SK-N-SH treated with all-trans-retinoic acid at 6 μM for 48 hours (cell line): Measurements from ENCODE around the gene VIM.

Source experiments
- ATAC-seq: fragments of 200-7000 bp; cut with Tn5 transposase; 3 replicates; pipeline ENCODE4 v1.9.1; 2020; ENCODE audit warnings: mild to moderate bottlenecking, moderate library complexity
- ARNTL ChIP-seq: fragments of 450-650 bp; formaldehyde crosslinking; IDR thresholded peaks from 2 replicates; pipeline ENCODE4 v1.5.0; 2020; ENCODE audit warnings: low read depth, mild to moderate bottlenecking, moderate library complexity, borderline replicate concordance
- CREB5 ChIP-seq: fragments of 250-450 bp; sonication (Bioruptor Pico); IDR thresholded peaks from 2 replicates; pipeline ENCODE4 v1.5.1; 2020; ENCODE audit warnings: low read depth, mild to moderate bottlenecking, moderate library complexity
- CSDC2 ChIP-seq: fragments of 250-450 bp; sonication (Bioruptor Pico); IDR thresholded peaks from 2 replicates; pipeline ENCODE4 v1.5.0; 2020; ENCODE audit warnings: mild to moderate bottlenecking, moderate library complexity
- CSRNP3 ChIP-seq: fragments of 250-450 bp; sonication (Bioruptor Pico); IDR thresholded peaks from 2 replicates; pipeline ENCODE4 v1.5.1; 2021; ENCODE audit warnings: mild to moderate bottlenecking, moderate library complexity
- ESRRG ChIP-seq: fragments of 250-450 bp; sonication (Bioruptor Pico); IDR thresholded peaks from 2 replicates; pipeline ENCODE4 v1.6.1; 2021; ENCODE audit warnings: mild to moderate bottlenecking
- GLIS3 ChIP-seq: fragments of 250-450 bp; sonication (Bioruptor Pico); IDR thresholded peaks from 2 replicates; pipeline ENCODE4 v1.5.0; 2020; ENCODE audit warnings: mild to moderate bottlenecking, moderate library complexity
- ISL1 ChIP-seq: fragments of 250-450 bp; sonication (Bioruptor Pico); IDR thresholded peaks from 2 replicates; pipeline ENCODE4 v2.1.2; 2022; ENCODE audit warnings: mild to moderate bottlenecking, moderate library complexity
- PATZ1 ChIP-seq: fragments of 250-450 bp; sonication (Bioruptor Pico); IDR thresholded peaks from 2 replicates; pipeline ENCODE4 v1.8.0; 2020; ENCODE audit warnings: mild to moderate bottlenecking, moderate library complexity, borderline replicate concordance
- POU6F1 ChIP-seq: fragments of 250-450 bp; sonication (Bioruptor Pico); IDR thresholded peaks from 2 replicates; pipeline ENCODE4 v1.8.0; 2021; ENCODE audit warnings: low read depth, mild to moderate bottlenecking, moderate library complexity, borderline replicate concordance
- PPARA ChIP-seq: fragments of 250-450 bp; sonication (Bioruptor Pico); IDR thresholded peaks from 2 replicates; pipeline ENCODE4 v1.5.0; 2020; ENCODE audit warnings: mild to moderate bottlenecking, borderline replicate concordance
- RARB ChIP-seq: fragments of 250-450 bp; sonication (Bioruptor Pico); IDR thresholded peaks from 2 replicates; pipeline ENCODE4 v1.8.0; 2021; ENCODE audit warnings: mild to moderate bottlenecking, moderate library complexity
- TOX ChIP-seq: fragments of 250-450 bp; sonication (Bioruptor Pico); IDR thresholded peaks from 2 replicates; pipeline ENCODE4 v1.8.0; 2021; ENCODE audit warnings: mild to moderate bottlenecking, moderate library complexity, borderline replicate concordance
- TSHZ2 ChIP-seq: fragments of 250-450 bp; sonication (Bioruptor Pico); IDR thresholded peaks from 2 replicates; pipeline ENCODE4 v1.5.0; 2020; ENCODE audit warnings: mild to moderate bottlenecking, moderate library complexity
- ZC3H10 ChIP-seq: fragments of 250-450 bp; sonication (Bioruptor Pico); IDR thresholded peaks from 2 replicates; pipeline ENCODE4 v1.5.1; 2021; ENCODE audit warnings: mild to moderate bottlenecking, moderate library complexity
- ZFP3 ChIP-seq: fragments of 250-450 bp; sonication (Bioruptor Pico); IDR thresholded peaks from 2 replicates; pipeline ENCODE4 v1.5.0; 2020; ENCODE audit warnings: mild to moderate bottlenecking, moderate library complexity
- ZFP30 ChIP-seq: fragments of 450-650 bp; formaldehyde crosslinking; IDR thresholded peaks from 2 replicates; pipeline ENCODE4 v1.5.0; 2022; ENCODE audit warnings: mild to moderate bottlenecking, moderate library complexity
- ZNF565 ChIP-seq: fragments of 450-650 bp; formaldehyde crosslinking; conservative IDR thresholded peaks from 2 replicates; pipeline ENCODE4 v1.5.0; 2020; ENCODE audit warnings: low read depth, mild to moderate bottlenecking, moderate library complexity
- ZNF70 ChIP-seq: fragments of 450-650 bp; formaldehyde crosslinking; IDR thresholded peaks from 2 replicates; pipeline ENCODE4 v1.5.0; 2020; ENCODE audit warnings: mild to moderate bottlenecking, moderate library complexity
- ZNF8 ChIP-seq: fragments of 450-650 bp; formaldehyde crosslinking; IDR thresholded peaks from 2 replicates; pipeline ENCODE4 v1.5.0; 2020; ENCODE audit warnings: mild to moderate bottlenecking, moderate library complexity

The VIM gene

GRCh38 chr10:17241611-17242333 is 13.7 kb downstream of the VIM start:
- TF ChIP-seq PATZ1 (CRISPR knock-in tag): no peak
- TF ChIP-seq CSRNP3 (CRISPR knock-in tag): no peak
- no peak for TF ChIP-seq ZC3H10 (CRISPR knock-in tag)
- TF ChIP-seq RARB (CRISPR knock-in tag): no peak
- no peak for TF ChIP-seq ZFP30 (CRISPR knock-in tag)
- ATAC-seq: no peak

GRCh38 chr10:17244700-17245365 is 16.8 kb downstream of the VIM start:
- ATAC-seq: no peak
- TF ChIP-seq ARNTL (CRISPR knock-in tag): no peak
- TF ChIP-seq ISL1: peak; percentile 78

GRCh38 chr10:17247210-17247609 is 19.2 kb downstream of the VIM start:
- no peak for ATAC-seq
- no peak for TF ChIP-seq ZC3H10 (CRISPR knock-in tag)
- TF ChIP-seq ESRRG (CRISPR knock-in tag): no peak

- TF ChIP-seq CSRNP3 (CRISPR knock-in tag): no peak
- TF ChIP-seq ZNF8: no peak
- no peak for TF ChIP-seq ZFP30 (CRISPR knock-in tag)
- TF ChIP-seq ZFP3 (CRISPR knock-in tag): no peak
- no peak for TF ChIP-seq GLIS3 (CRISPR knock-in tag)
- TF ChIP-seq TOX: no peak
- no peak for TF ChIP-seq CSDC2
- no peak for TF ChIP-seq ZC3H10 (CRISPR knock-in tag)
- no peak for TF ChIP-seq TSHZ2
- TF ChIP-seq POU6F1 (CRISPR knock-in tag): no peak
- TF ChIP-seq ZNF70 (CRISPR knock-in tag): no peak
- no peak for TF ChIP-seq ARNTL (CRISPR knock-in tag)
- no peak for TF ChIP-seq ZNF565 (CRISPR knock-in tag)
- no peak for TF ChIP-seq PPARA (CRISPR knock-in tag)
- no peak for TF ChIP-seq CREB5 (CRISPR knock-in tag)
- no peak for ATAC-seq
These were observed 20.9 kb downstream of the VIM start for GRCh38 chr10:17248964-17249363.
